Hippocampal formation (tissue), 2 donors: ENCODE results near the gene USP40.

Experiments
- DNase-seq, 2 donors: peaks; one replicate each; lab custom pipeline; 2025; lab: John Stamatoyannopoulos, UW

USP40 gene

DNA sequence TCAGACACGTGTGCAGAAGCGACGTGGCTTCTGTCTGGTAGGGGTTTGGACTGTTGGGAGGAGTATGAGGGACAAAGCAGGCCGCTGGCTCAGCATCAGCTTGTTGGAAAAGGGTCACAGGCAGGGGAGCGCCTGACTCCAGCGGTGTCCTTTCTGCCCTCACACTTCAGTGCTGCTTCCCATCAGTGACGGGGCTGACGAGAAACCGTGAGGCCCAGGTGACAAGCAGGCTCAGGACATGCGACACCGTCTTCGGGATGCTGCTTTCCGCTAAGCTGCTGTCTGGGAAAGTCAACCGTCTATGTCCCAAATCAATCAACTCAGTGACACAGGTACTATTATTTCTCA, 90.5 kb downstream of the USP40 start:
- no peak for DNase-seq

- DNase-seq = no peak
Observed at GRCh38 chr2:233474308-233475160, 92.0 kb downstream of the USP40 start.

GRCh38 chr2:233473878-233474277, 92.7 kb downstream of the USP40 start:
- DNase-seq = no peak

DNA sequence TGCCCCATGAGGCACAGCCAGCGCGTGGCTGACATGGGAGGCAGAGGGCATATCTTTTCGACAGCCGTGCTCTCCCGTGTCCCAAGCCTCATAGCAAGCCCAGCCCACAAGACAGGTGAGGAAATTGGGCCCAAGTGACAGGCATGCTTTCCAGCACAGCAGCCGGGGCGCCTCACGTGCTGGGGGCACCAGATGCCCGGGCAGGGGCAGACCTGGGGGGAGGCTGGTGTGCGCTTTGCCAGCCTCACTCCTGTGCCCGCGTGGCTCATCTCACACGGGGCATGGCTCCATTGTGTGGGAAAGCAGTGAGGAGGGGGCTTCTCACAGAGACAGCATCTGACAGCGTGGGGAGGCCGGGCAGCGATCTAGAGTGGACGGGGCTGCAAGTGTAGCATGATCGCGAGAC, 93.2 kb downstream of the USP40 start:
- no peak for DNase-seq

DNA sequence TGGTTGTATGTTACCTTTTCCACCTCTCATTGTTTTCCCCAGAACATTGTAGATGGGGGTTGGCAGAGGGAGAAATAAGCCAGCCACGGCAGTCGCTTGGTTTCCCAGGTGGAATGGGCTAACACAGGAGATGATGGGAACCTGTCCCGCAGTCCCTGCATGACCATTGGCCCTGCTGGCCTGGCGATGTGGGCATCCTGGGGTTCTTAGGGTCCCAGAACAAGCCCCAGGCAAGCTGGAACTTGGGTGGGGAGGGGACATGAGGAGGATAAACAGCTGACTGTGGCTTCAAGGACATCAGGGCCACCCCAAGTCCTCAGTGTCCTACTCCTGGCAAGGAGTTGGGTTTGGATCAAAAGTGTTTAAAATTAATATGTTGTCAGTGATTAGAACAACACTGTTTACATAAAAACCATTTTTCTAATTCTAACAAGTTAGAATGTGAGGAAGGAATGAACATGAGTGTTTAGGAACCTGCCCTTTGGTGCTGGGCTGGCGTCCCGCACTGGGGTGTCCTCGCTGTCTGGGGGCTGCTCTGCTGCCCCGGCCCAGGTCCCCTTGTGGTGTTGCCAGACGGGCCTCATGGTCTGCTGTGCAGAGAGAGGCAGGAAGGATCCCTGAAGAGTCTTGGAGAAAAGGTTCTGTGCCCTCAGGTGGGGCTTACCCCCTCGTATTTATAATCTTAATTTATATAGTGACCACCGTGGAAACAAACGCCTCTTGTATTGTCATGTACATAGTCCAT, 95.1 kb downstream of the USP40 start:
- DNase-seq = no peak

DNA sequence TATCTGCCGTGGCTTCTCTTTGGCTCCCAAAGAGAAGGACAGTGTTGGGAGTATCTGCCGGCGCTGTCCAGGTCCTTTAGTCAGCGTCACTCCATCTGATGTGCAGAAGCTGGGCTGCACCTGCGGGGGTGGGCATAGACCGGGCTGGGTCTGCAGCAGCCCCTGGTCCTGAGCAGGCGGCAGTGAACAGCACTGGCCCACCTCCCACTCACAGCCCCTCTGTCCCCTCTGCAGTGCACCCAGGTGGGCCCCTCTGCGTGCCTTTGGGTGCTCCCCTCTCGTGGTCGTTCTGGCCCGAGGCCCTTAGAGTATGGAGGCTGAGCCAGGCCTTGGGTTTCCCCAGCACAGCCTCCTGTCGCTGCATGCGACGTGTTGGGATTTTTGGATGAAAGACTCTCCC, 95.7 kb downstream of the USP40 start:
- DNase-seq = no peak

- DNase-seq = peak; percentile 79 to 80
Observed at GRCh38 chr2:233470011-233470687, 96.4 kb downstream of the USP40 start.

DNA sequence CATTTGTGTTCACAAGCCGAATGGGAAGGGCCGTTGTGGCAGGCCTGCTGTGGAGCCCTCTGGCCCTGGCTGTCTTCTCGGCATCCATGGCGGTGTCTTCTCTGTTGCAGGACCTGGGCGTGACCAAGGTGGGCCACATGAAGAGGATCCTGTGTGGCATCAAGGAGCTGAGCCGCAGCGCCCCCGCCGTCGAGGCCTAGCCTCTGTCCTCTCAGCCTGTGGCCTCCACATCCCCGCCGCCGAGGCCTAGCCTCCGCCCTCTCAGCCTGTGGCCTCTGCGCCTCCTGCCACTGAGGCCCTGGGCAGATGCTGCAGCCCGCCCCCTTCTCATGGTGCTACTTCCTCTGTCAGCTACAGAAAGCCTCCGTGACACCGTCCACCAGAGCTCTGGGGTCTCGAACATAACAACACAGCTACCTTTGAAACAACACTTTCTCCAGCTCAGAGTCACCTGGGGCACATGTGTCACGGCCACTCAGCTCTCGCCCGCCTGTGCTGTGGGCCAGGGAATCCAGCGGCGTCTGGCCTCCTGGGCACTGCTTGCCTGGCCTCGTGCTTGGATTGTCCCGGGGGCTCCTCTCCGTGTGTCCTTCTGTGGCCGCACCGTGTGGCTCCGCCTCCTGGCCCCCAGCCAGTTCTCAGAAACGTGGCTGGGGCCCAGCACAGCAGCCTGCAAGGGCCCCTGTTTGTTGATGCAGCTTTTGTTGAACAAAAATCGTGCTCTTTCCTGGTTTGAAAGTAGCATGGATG, 97.1 kb downstream of the USP40 start:
- DNase-seq = peak in 1 of 2 donors; percentile 74

GRCh38 chr2:233468741-233469110, 97.9 kb downstream of the USP40 start:
- DNase-seq = no peak

- no peak for DNase-seq
Observed at GRCh38 chr2:233468047-233468740, 98.4 kb downstream of the USP40 start.

DNA sequence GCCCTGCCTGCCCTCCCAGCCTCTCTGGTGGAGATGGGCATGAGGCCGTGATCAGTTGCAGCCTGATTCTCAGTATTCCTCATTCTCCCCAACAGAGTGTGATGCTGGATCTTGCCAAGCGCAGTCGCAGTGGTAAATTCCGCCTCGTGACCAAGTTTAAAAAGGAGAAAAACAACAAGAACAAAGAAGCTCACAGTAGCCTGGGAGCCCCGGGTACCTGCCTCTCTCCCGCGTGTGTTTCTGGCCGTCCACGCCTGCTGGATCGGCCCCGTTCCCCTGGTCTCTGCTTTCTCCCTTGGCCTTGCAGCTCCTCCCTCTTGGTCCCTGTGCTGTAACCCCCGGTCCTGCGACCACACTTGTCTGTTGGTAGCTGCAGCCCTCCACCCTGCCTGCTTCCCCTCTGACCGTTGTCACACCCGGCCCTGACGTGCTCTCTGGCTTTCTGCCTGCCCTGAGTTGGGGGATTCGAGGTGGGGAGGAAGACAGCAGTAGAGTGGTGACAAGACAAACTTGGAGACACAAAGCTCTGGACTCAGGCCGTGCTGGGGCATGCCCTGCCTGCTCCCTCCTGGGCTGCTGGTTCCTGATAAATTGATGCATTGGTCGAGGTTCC, 99.5 kb downstream of the USP40 start:
- DNase-seq = peak in 1 of 2 donors; percentile 40

- DNase-seq = no peak
Observed at GRCh38 chr2:233464531-233465240, 101.9 kb downstream of the USP40 start.

GRCh38 chr2:233464056-233464455, 102.5 kb downstream of the USP40 start:
- no peak for DNase-seq

GRCh38 chr2:233463586-233463985, 103.0 kb downstream of the USP40 start:
- no peak for DNase-seq

GRCh38 chr2:233462826-233463470, 103.6 kb downstream of the USP40 start:
- no peak for DNase-seq

DNA sequence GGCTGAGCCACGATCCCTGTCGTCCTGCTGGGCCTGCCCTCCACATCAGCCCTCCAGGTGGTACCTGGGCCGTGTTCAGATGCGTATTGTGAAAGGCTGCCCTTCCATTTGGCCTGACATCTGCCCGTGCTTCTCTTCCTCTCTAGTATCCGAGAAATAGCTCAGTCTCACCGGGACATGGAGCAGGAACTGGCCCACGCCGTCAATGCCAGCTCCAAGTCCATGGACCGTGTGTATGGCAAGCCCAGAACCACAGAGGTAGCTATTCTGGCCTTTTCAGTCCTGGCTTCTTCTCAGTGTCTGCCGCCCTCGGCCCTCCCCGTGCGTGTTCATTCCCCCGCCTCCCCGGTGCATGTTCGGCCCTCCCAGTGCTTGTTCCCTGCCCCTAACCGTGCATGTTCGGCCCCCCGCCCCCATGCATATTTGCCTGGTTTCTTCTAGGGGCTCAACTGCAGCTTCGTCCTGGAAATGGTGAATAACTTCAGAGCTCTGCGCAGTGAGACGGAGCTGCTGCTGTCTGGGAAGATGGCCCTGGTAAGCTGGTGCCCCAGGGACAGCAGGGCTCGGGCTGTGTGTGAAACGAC, 104.3 kb downstream of the USP40 start:
- no peak for DNase-seq

- no peak for DNase-seq
Observed at GRCh38 chr2:233461481-233461891, 105.1 kb downstream of the USP40 start.

DNA sequence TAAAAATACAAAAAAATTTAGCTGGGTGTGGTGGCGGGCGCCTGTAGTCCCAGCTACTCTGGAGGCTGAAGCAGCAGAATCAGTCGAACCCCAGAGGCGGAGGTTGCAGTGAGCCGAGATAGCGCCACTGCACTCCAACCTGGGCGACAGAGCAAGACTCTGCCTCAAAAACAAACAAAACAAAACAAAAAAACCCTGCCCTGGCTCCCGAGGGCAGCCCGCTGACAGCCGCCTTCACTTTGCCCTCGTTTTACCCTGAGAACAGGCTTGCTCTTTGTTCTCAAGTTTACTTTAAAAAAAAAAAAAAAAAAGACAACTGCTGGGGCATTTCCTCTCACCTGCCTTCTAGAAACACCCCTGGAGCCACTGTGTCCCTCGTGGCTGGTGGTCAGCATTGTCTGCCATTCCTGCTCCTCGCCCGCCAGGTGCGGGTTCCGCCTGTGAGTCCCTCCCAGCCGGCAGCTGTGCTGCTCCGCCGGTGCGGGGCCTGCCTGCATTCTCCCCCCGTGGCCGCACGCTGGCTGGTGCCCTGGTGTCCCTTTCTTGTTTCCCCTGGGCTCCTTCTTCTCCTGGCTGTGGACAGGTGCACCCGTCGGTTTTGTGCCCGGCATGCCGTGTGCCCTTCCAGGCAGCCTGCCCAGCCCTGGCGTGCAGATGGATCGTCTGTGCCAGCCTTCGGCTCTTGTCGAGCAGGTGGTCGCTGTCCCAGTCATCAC, 105.7 kb downstream of the USP40 start:
- DNase-seq = no peak

DNA sequence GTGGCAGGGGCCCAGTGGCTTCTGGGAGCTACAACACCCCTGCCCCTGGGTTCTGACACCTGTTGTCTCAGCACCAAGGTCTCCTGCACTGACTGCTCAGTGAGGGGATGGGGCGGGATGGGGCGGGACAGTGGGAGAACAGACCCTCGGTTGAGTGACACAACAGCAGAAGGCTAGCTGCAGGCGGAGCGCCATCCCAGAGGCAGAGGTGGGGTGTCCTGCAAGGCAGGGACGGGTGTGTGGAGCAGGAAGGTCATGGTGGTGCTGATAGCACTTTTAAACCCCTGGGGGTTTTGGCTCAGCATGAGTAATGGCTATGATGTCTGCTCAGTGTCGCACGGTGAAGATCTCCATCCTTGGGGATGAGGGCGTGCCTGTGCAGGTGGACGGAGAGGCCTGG, 107.2 kb downstream of the USP40 start:
- no peak for DNase-seq
